Measurements from ENCODE around the gene SDR42E1.
"Not testable (repeated sequence)": the region's sequence is repeated elsewhere in the genome, so short reads cannot be mapped to it uniquely, and the experiment has no call there.

The SDR42E1 gene

GRCh38 chr16:82017911-82018568 is 6.8 kb upstream of the SDR42E1 start:
- no peaks in the 10 kb centered on the region for H3K4me1 ChIP-seq (ENCODE audit: control insufficient read depth, insufficient read depth, low read length)
- no peaks in the 10 kb centered on the region for H3K27me3 ChIP-seq (ENCODE audit: control insufficient read depth, insufficient read depth, low read length)
- H3K36me3 ChIP-seq (ENCODE audit: control insufficient read depth, insufficient read depth, low read length), result no peaks in the 10 kb centered on the region
- H3K9ac ChIP-seq (ENCODE audit: low read depth, low read length), result no peak overlapping the region
- no peak overlapping the region for H3K4me3 ChIP-seq (ENCODE audit: low read depth, low read length)
- no peaks in the 10 kb centered on the region; the same call in 1 of the 2 replicates for H3K9me3 ChIP-seq (ENCODE audit: control insufficient read depth, insufficient read depth, low read length)
- H3K27ac ChIP-seq (ENCODE audit: low read depth, low read length), result no peak overlapping the region

GRCh38 chr16:82016964-82017363 is 5.7 kb upstream of the SDR42E1 start:
- Histone ChIP-seq H3K27me3 (ENCODE audit: control insufficient read depth, insufficient read depth, low read length) (no peaks in the 10 kb centered on the region), H3K4me1 (ENCODE audit: control insufficient read depth, insufficient read depth, low read length) (no peaks in the 10 kb centered on the region), H3K9me3 (ENCODE audit: control insufficient read depth, insufficient read depth, low read length) (no peaks in the 10 kb centered on the region; the same call in 1 of the 2 replicates), H3K27ac (ENCODE audit: low read depth, low read length) (no peak overlapping the region), H3K36me3 (ENCODE audit: control insufficient read depth, insufficient read depth, low read length) (no peaks in the 10 kb centered on the region), H3K9ac (ENCODE audit: low read depth, low read length) (no peak overlapping the region), H3K4me3 (ENCODE audit: low read depth, low read length) (no peak overlapping the region)

GRCh38 chr16:82016263-82016662 is 5.0 kb upstream of the SDR42E1 start:
- no peaks in the 10 kb centered on the region for H3K4me1 ChIP-seq (ENCODE audit: control insufficient read depth, insufficient read depth, low read length)
- no peak overlapping the region for H3K4me3 ChIP-seq (ENCODE audit: low read depth, low read length)
- no peaks in the 10 kb centered on the region for H3K36me3 ChIP-seq (ENCODE audit: control insufficient read depth, insufficient read depth, low read length)
- H3K9ac ChIP-seq (ENCODE audit: low read depth, low read length), result no peak overlapping the region
- no peaks in the 10 kb centered on the region for H3K27me3 ChIP-seq (ENCODE audit: control insufficient read depth, insufficient read depth, low read length)
- H3K9me3 ChIP-seq (ENCODE audit: control insufficient read depth, insufficient read depth, low read length), result peaks cover 2% of the 10 kb centered on the region; the same call in 1 of the 2 replicates
- no peak overlapping the region for H3K27ac ChIP-seq (ENCODE audit: low read depth, low read length)

GRCh38 chr16:82013139-82013538 is 1.9 kb upstream of the SDR42E1 start:
- H3K27ac ChIP-seq (ENCODE audit: low read depth, low read length), result no peak overlapping the region
- no peaks in the 10 kb centered on the region for H3K36me3 ChIP-seq (ENCODE audit: control insufficient read depth, insufficient read depth, low read length)
- no peak overlapping the region for H3K9ac ChIP-seq (ENCODE audit: low read depth, low read length)
- H3K9me3 ChIP-seq (ENCODE audit: control insufficient read depth, insufficient read depth, low read length), result peaks cover 17% of the 10 kb centered on the region
- no peaks in the 10 kb centered on the region for H3K27me3 ChIP-seq (ENCODE audit: control insufficient read depth, insufficient read depth, low read length)
- H3K4me1 ChIP-seq (ENCODE audit: control insufficient read depth, insufficient read depth, low read length), result no peaks in the 10 kb centered on the region
- H3K4me3 ChIP-seq (ENCODE audit: low read depth, low read length), result no peak overlapping the region

GRCh38 chr16:82010649-82011048 is 621 bp downstream of the SDR42E1 start:
- no peak overlapping the region for H3K27ac ChIP-seq (ENCODE audit: low read depth, low read length)
- H3K27me3 ChIP-seq (ENCODE audit: control insufficient read depth, insufficient read depth, low read length), result no peaks in the 10 kb centered on the region
- H3K36me3 ChIP-seq (ENCODE audit: control insufficient read depth, insufficient read depth, low read length), result no peaks in the 10 kb centered on the region
- no peaks in the 10 kb centered on the region for H3K4me1 ChIP-seq (ENCODE audit: control insufficient read depth, insufficient read depth, low read length)
- no peak overlapping the region for H3K9ac ChIP-seq (ENCODE audit: low read depth, low read length)
- no peak overlapping the region for H3K4me3 ChIP-seq (ENCODE audit: low read depth, low read length)
- peaks cover 21% of the 10 kb centered on the region for H3K9me3 ChIP-seq (ENCODE audit: control insufficient read depth, insufficient read depth, low read length)

- not testable (repeated sequence) for H3K36me3 ChIP-seq (ENCODE audit: control insufficient read depth, insufficient read depth, low read length); H3K4me1 ChIP-seq (ENCODE audit: control insufficient read depth, insufficient read depth, low read length); H3K4me3 ChIP-seq (ENCODE audit: low read depth, low read length); H3K27me3 ChIP-seq (ENCODE audit: control insufficient read depth, insufficient read depth, low read length); H3K9ac ChIP-seq (ENCODE audit: low read depth, low read length); H3K27ac ChIP-seq (ENCODE audit: low read depth, low read length)
- peaks cover 21% of the 10 kb centered on the region for H3K9me3 ChIP-seq (ENCODE audit: control insufficient read depth, insufficient read depth, low read length)
These were observed 1.5 kb downstream of the SDR42E1 start for GRCh38 chr16:82009789-82010188.

- Histone ChIP-seq H3K27me3 (ENCODE audit: control insufficient read depth, insufficient read depth, low read length) (no peaks in the 10 kb centered on the region), H3K36me3 (ENCODE audit: control insufficient read depth, insufficient read depth, low read length) (no peaks in the 10 kb centered on the region), H3K9me3 (ENCODE audit: control insufficient read depth, insufficient read depth, low read length) (peaks cover 21% of the 10 kb centered on the region), H3K27ac (ENCODE audit: low read depth, low read length) (no peak overlapping the region), H3K9ac (ENCODE audit: low read depth, low read length) (no peak overlapping the region), H3K4me3 (ENCODE audit: low read depth, low read length) (no peak overlapping the region), H3K4me1 (ENCODE audit: control insufficient read depth, insufficient read depth, low read length) (no peaks in the 10 kb centered on the region)
These were observed 2.2 kb downstream of the SDR42E1 start for GRCh38 chr16:82008957-82009592.

GRCh38 chr16:82007189-82007588 is 4.1 kb downstream of the SDR42E1 start:
- Histone ChIP-seq H3K27ac (ENCODE audit: low read depth, low read length) (no peak overlapping the region), H3K9me3 (ENCODE audit: control insufficient read depth, insufficient read depth, low read length) (peaks cover 21% of the 10 kb centered on the region), H3K27me3 (ENCODE audit: control insufficient read depth, insufficient read depth, low read length) (no peaks in the 10 kb centered on the region), H3K4me1 (ENCODE audit: control insufficient read depth, insufficient read depth, low read length) (no peaks in the 10 kb centered on the region), H3K9ac (ENCODE audit: low read depth, low read length) (no peak overlapping the region), H3K4me3 (ENCODE audit: low read depth, low read length) (no peak overlapping the region), H3K36me3 (ENCODE audit: control insufficient read depth, insufficient read depth, low read length) (no peaks in the 10 kb centered on the region)

GRCh38 chr16:82006036-82006435 is 5.2 kb downstream of the SDR42E1 start:
- no peak overlapping the region for H3K9ac ChIP-seq (ENCODE audit: low read depth, low read length)
- H3K36me3 ChIP-seq (ENCODE audit: control insufficient read depth, insufficient read depth, low read length), result no peaks in the 10 kb centered on the region
- no peaks in the 10 kb centered on the region for H3K27me3 ChIP-seq (ENCODE audit: control insufficient read depth, insufficient read depth, low read length)
- H3K9me3 ChIP-seq (ENCODE audit: control insufficient read depth, insufficient read depth, low read length), result peaks cover 19% of the 10 kb centered on the region
- H3K27ac ChIP-seq (ENCODE audit: low read depth, low read length), result no peak overlapping the region
- H3K4me3 ChIP-seq (ENCODE audit: low read depth, low read length), result no peak overlapping the region
- no peaks in the 10 kb centered on the region for H3K4me1 ChIP-seq (ENCODE audit: control insufficient read depth, insufficient read depth, low read length)

GRCh38 chr16:82005027-82005830 is 6.0 kb downstream of the SDR42E1 start:
- H3K9me3 ChIP-seq (ENCODE audit: control insufficient read depth, insufficient read depth, low read length), result peaks cover 16% of the 10 kb centered on the region
- no peak overlapping the region for H3K9ac ChIP-seq (ENCODE audit: low read depth, low read length)
- no peaks in the 10 kb centered on the region for H3K4me1 ChIP-seq (ENCODE audit: control insufficient read depth, insufficient read depth, low read length)
- H3K4me3 ChIP-seq (ENCODE audit: low read depth, low read length), result no peak overlapping the region
- no peaks in the 10 kb centered on the region for H3K36me3 ChIP-seq (ENCODE audit: control insufficient read depth, insufficient read depth, low read length)
- H3K27ac ChIP-seq (ENCODE audit: low read depth, low read length), result no peak overlapping the region
- no peaks in the 10 kb centered on the region for H3K27me3 ChIP-seq (ENCODE audit: control insufficient read depth, insufficient read depth, low read length)

GRCh38 chr16:82004601-82005000 is 6.7 kb downstream of the SDR42E1 start:
- Histone ChIP-seq H3K27me3 (ENCODE audit: control insufficient read depth, insufficient read depth, low read length) (no peaks in the 10 kb centered on the region), H3K9me3 (ENCODE audit: control insufficient read depth, insufficient read depth, low read length) (peaks cover 16% of the 10 kb centered on the region), H3K4me1 (ENCODE audit: control insufficient read depth, insufficient read depth, low read length) (no peaks in the 10 kb centered on the region), H3K36me3 (ENCODE audit: control insufficient read depth, insufficient read depth, low read length) (no peaks in the 10 kb centered on the region), H3K27ac (ENCODE audit: low read depth, low read length) (no peak overlapping the region), H3K4me3 (ENCODE audit: low read depth, low read length) (no peak overlapping the region), H3K9ac (ENCODE audit: low read depth, low read length) (no peak overlapping the region)

All from HUES48 (cell line).